GM12892 (cell line): Measurements from ENCODE around the gene KLF16.

ENCODE experiments used
- POLR2A ChIP-seq: IDR thresholded peaks from 2 replicates; pipeline ENCODE4 v1.6.1; 2011; ENCODE audit warnings: low read depth, low read length, control low read depth
- POLR2AphosphoS5 ChIP-seq: IDR thresholded peaks from 2 replicates; pipeline ENCODE4 v1.6.1; 2011; ENCODE audit warnings: low read depth, low read length, control low read depth

- TF ChIP-seq POLR2A: no peak
- TF ChIP-seq POLR2AphosphoS5: no peak
Observed at GRCh38 chr19:1807695-1808394, 55.5 kb downstream of the KLF16 start.
